Left ventricle myocardium inferior (tissue), 1 donor: Measurements from ENCODE around the gene NAV2. TPM values are rescaled to one million over a fixed set of nuclear protein-coding genes. Genes with fewer than 3 reads are reported as not detected.

Experiments used
- DNase-seq: peaks from one replicate; pipeline ENCODE4 v3.0.0-alpha.2; 2020
- H3K27ac ChIP-seq: fragments of 200-600 bp; replicated peaks from 2 replicates; pipeline ENCODE4 v1.8.0; 2021
- H3K27me3 ChIP-seq: fragments of 200-600 bp; 2 replicates; pipeline ENCODE4 v1.8.0; 2021; ENCODE audit warnings: low read depth
- H3K36me3 ChIP-seq: fragments of 200-600 bp; 2 replicates; pipeline ENCODE4 v1.8.0; 2021
- H3K4me1 ChIP-seq: fragments of 200-600 bp; 2 replicates; pipeline ENCODE4 v1.8.0; 2021
- H3K4me3 ChIP-seq: fragments of 200-600 bp; 2 replicates; pipeline ENCODE4 v1.8.0; 2021; ENCODE audit warnings: mild to moderate bottlenecking, moderate library complexity
- H3K9me3 ChIP-seq: fragments of 200-600 bp; replicated peaks from 2 replicates; pipeline ENCODE4 v1.8.0; 2021
- intact Hi-C: fragments of 100-400 bp; cut with micrococcal nuclease; formaldehyde crosslinking; loops from one replicate; pipeline ENCODE4 v1.11.0; 2022
- total RNA-seq: library from RNA; stranded (reverse); fragmentation: NEBNext Ultra II Directional; extraction: Animal tissue kit (Norgen Biotek cat#: 25700); gene quantifications from one replicate; pipeline ENCODE4 v1.2.1, GENCODE V29; 2021
- TF ChIP-seq, protein P1 (sequence below): fragments of 200-600 bp; IDR thresholded peaks from 2 replicates; pipeline ENCODE4 v1.8.0; 2021; ENCODE audit warnings: antibody characterized with exemption, mild to moderate bottlenecking, borderline replicate concordance
- donor health status: DM: no; HTN: yes; CAD: no; lungs with severe emphysema.

NAV2 gene
- total RNA-seq, 1 donor from 2014 or later = 14.3 TPM

DNA sequence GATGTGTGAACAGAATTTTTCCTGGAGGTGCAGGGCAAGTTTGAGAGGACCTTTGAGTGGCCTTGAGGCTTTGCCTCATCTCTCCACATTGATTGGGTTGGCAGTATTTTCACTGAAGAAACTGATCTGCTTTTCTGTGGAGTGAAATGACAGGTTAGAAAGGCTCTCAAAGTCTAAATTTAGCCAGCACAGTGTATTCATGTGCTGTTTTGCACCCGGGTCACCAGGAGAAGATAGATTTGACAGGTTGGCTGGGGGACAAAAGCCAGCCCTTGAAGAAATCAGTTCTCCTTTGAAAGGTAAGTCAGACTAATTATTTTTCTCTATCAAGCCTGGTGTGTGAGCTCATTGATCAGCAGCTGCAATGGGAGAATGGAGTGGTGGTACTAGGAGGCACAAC, 294.7 kb downstream of the NAV2 start:
- Histone ChIP-seq H3K36me3 (no peaks in the 10 kb centered on the region), H3K4me1 (peaks cover 49% of the 10 kb centered on the region), H3K27ac (peak overlapping the region; percentile 81), H3K9me3 (no peaks in the 10 kb centered on the region), H3K4me3 (no peak overlapping the region), H3K27me3 (no peaks in the 10 kb centered on the region)
- no peak for DNase-seq
- TF ChIP-seq, protein P1, sequence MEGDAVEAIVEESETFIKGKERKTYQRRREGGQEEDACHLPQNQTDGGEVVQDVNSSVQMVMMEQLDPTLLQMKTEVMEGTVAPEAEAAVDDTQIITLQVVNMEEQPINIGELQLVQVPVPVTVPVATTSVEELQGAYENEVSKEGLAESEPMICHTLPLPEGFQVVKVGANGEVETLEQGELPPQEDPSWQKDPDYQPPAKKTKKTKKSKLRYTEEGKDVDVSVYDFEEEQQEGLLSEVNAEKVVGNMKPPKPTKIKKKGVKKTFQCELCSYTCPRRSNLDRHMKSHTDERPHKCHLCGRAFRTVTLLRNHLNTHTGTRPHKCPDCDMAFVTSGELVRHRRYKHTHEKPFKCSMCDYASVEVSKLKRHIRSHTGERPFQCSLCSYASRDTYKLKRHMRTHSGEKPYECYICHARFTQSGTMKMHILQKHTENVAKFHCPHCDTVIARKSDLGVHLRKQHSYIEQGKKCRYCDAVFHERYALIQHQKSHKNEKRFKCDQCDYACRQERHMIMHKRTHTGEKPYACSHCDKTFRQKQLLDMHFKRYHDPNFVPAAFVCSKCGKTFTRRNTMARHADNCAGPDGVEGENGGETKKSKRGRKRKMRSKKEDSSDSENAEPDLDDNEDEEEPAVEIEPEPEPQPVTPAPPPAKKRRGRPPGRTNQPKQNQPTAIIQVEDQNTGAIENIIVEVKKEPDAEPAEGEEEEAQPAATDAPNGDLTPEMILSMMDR = no peak
- intact Hi-C loops = no loop called here

GRCh38 chr11:20008190-20008870, 295.7 kb downstream of the NAV2 start:
- no peaks in the 10 kb centered on the region for H3K27me3 ChIP-seq
- intact Hi-C loops = no loop called here
- no peak for DNase-seq
- H3K4me3 ChIP-seq = no peak overlapping the region
- peak overlapping the region; percentile 81 for H3K27ac ChIP-seq
- TF ChIP-seq, protein P1 = no peak
- H3K9me3 ChIP-seq = no peaks in the 10 kb centered on the region
- H3K36me3 ChIP-seq = no peaks in the 10 kb centered on the region
- H3K4me1 ChIP-seq = peaks cover 43% of the 10 kb centered on the region

GRCh38 chr11:20008871-20009644, 296.4 kb downstream of the NAV2 start:
- no peaks in the 10 kb centered on the region for H3K36me3 ChIP-seq
- DNase-seq = no peak
- no peaks in the 10 kb centered on the region for H3K9me3 ChIP-seq
- H3K4me1 ChIP-seq = peaks cover 48% of the 10 kb centered on the region
- intact Hi-C loops = no loop called here
- H3K27ac ChIP-seq = peak overlapping the region; percentile 81
- no peak overlapping the region for H3K4me3 ChIP-seq
- no peaks in the 10 kb centered on the region for H3K27me3 ChIP-seq
- TF ChIP-seq, protein P1 = no peak

GRCh38 chr11:20010156-20010850, 297.7 kb downstream of the NAV2 start:
- intact Hi-C loops = no loop called here
- peaks cover 53% of the 10 kb centered on the region for H3K4me1 ChIP-seq
- TF ChIP-seq, protein P1 = no peak
- no peak overlapping the region for H3K4me3 ChIP-seq
- no peak for DNase-seq
- H3K27ac ChIP-seq = peak overlapping the region; percentile 81
- H3K9me3 ChIP-seq = no peaks in the 10 kb centered on the region
- no peaks in the 10 kb centered on the region for H3K36me3 ChIP-seq
- no peaks in the 10 kb centered on the region for H3K27me3 ChIP-seq

DNA sequence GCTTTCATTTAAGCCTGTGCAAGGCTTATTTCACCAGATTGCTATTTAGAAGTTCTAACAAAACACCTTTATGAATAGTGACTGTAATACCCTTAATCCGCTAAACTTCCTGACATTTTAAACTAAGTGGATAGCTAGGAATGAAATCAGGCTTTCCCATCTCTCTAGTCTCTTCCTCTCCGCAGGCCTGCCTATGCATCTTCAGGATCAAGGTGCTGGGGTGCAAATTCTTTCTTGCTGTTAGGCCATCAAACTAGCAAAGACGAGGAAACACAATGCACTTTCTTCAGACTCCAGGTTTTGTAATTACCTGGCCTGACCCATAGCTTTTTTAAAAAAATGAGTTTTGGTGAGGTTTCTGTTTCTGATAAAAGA, 298.2 kb downstream of the NAV2 start:
- no peaks in the 10 kb centered on the region for H3K27me3 ChIP-seq
- H3K9me3 ChIP-seq = no peaks in the 10 kb centered on the region
- intact Hi-C loops = no loop called here
- no peak for DNase-seq
- peaks cover 53% of the 10 kb centered on the region for H3K4me1 ChIP-seq
- no peak overlapping the region for H3K4me3 ChIP-seq
- no peak overlapping the region for H3K27ac ChIP-seq
- H3K36me3 ChIP-seq = no peaks in the 10 kb centered on the region
- TF ChIP-seq, protein P1 = no peak
